HG02798 (cell line): ENCODE measurements around the gene LNX1.

Source experiments
- ATAC-seq: cut with Tn5 transposase; IDR thresholded peaks from one replicate; pipeline ENCODE4 v1.9.1; 2021; ENCODE audit warnings: mild to moderate bottlenecking; ENCODE audit not compliant: unreplicated experiment, poor library complexity

Gene LNX1

GRCh38 chr4:53575552-53575951, 15.7 kb downstream of the LNX1 start:
- no peak for ATAC-seq

GRCh38 chr4:53574528-53574927, 16.8 kb downstream of the LNX1 start:
- no peak for ATAC-seq

GRCh38 chr4:53573696-53574095, 17.6 kb downstream of the LNX1 start:
- no peak for ATAC-seq

- ATAC-seq = no peak
Observed at GRCh38 chr4:53572600-53572994, 18.7 kb downstream of the LNX1 start.

GRCh38 chr4:53571936-53572599, 19.2 kb downstream of the LNX1 start:
- no peak for ATAC-seq

GRCh38 chr4:53563824-53564223, 27.5 kb downstream of the LNX1 start:
- ATAC-seq = peak; percentile 99

- no peak for ATAC-seq
Observed at GRCh38 chr4:53562409-53562808, 28.9 kb downstream of the LNX1 start.

- ATAC-seq = no peak
Observed at GRCh38 chr4:53559021-53559620, 32.2 kb downstream of the LNX1 start.

GRCh38 chr4:53558065-53558801, 33.1 kb downstream of the LNX1 start:
- no peak for ATAC-seq

- ATAC-seq = no peak
Observed at GRCh38 chr4:53557669-53558064, 33.6 kb downstream of the LNX1 start.

- no peak for ATAC-seq
Observed at GRCh38 chr4:53556651-53557050, 34.6 kb downstream of the LNX1 start.

- no peak for ATAC-seq
Observed at GRCh38 chr4:53553486-53554210, 37.6 kb downstream of the LNX1 start.

- ATAC-seq = no peak
Observed at GRCh38 chr4:53552711-53553110, 38.6 kb downstream of the LNX1 start.

- ATAC-seq = no peak
Observed at GRCh38 chr4:53551958-53552357, 39.3 kb downstream of the LNX1 start.

- ATAC-seq = no peak
Observed at GRCh38 chr4:53551281-53551864, 39.9 kb downstream of the LNX1 start.

GRCh38 chr4:53548662-53549061, 42.6 kb downstream of the LNX1 start:
- no peak for ATAC-seq

GRCh38 chr4:53547983-53548382, 43.3 kb downstream of the LNX1 start:
- ATAC-seq = no peak

- no peak for ATAC-seq
Observed at GRCh38 chr4:53545942-53546581, 45.2 kb downstream of the LNX1 start.

GRCh38 chr4:53545273-53545672, 46.0 kb downstream of the LNX1 start:
- no peak for ATAC-seq

- no peak for ATAC-seq
Observed at GRCh38 chr4:53543561-53543960, 47.7 kb downstream of the LNX1 start.
